Measurements from ENCODE around the gene DDX39A. TPM values are rescaled to one million over a fixed set of nuclear protein-coding genes. Genes with fewer than 3 reads are reported as not detected.

The DDX39A gene
- polyA plus RNA-seq, 1 donor from 2014 or later, result 76.4 TPM

GRCh38 chr19:14412996-14413692, 6.0 kb downstream of the DDX39A start:
- Histone ChIP-seq H3K36me3 (ENCODE audit: insufficient read depth, low read length) (no peaks in the 10 kb centered on the region), H3F3A (ENCODE audit: insufficient read depth, low read length, poor library complexity, severe bottlenecking) (no peaks in the 10 kb centered on the region), H3K9me3 (ENCODE audit: low read length) (no peaks in the 10 kb centered on the region), H3K27ac (ENCODE audit: low read length) (no peak overlapping the region), H3K9ac (ENCODE audit: low read length) (no peak overlapping the region), H4K20me1 (ENCODE audit: insufficient read depth) (no peaks in the 10 kb centered on the region), H3K9me2 (ENCODE audit: insufficient read depth, low read length) (no peaks in the 10 kb centered on the region), H2AFZ (ENCODE audit: low read depth, low read length) (no peak overlapping the region), H3K4me3 (ENCODE audit: low read length) (no peak overlapping the region), H3K4me2 (ENCODE audit: low read length) (no peak overlapping the region), H3K79me2 (replicated peaks; ENCODE audit: insufficient read depth, low read length) (peaks cover 43% of the 10 kb centered on the region), H3K27me3 (ENCODE audit: insufficient read depth, low read depth, low read length) (no peaks in the 10 kb centered on the region)
- TF ChIP-seq SMC3 (conservative IDR thresholded peaks at IDR 0.05; ENCODE audit: poor library complexity), result no peak
- no peak for TF ChIP-seq EZH2 (IDR thresholded peaks at IDR 0.05; ENCODE audit: borderline replicate concordance, insufficient read depth, low read length, poor library complexity, severe bottlenecking)
- no peak for TF ChIP-seq REST (IDR thresholded peaks at IDR 0.05; ENCODE audit: borderline replicate concordance)
- no peak for TF ChIP-seq RAD21 (conservative IDR thresholded peaks at IDR 0.05)
- TF ChIP-seq EP300 (conservative IDR thresholded peaks at IDR 0.05; ENCODE audit: poor library complexity, severe bottlenecking), result no peak
- no peak for TF ChIP-seq POLR2AphosphoS5 (IDR thresholded peaks at IDR 0.05)
- no peak for TF ChIP-seq TAF1 (IDR thresholded peaks at IDR 0.05; ENCODE audit: low read depth)
- no peak for TF ChIP-seq CTCF (IDR thresholded peaks at IDR 0.05; ENCODE audit: poor library complexity, severe bottlenecking)
- no peak for TF ChIP-seq MXI1 (conservative IDR thresholded peaks at IDR 0.05; ENCODE audit: poor library complexity, severe bottlenecking)

GRCh38 chr19:14412324-14412995, 6.7 kb downstream of the DDX39A start:
- Histone ChIP-seq H3K4me2 (ENCODE audit: low read length) (no peak overlapping the region), H3K4me3 (ENCODE audit: low read length) (no peak overlapping the region), H3K27me3 (ENCODE audit: insufficient read depth, low read depth, low read length) (no peaks in the 10 kb centered on the region), H3F3A (ENCODE audit: insufficient read depth, low read length, poor library complexity, severe bottlenecking) (no peaks in the 10 kb centered on the region), H3K9me3 (ENCODE audit: low read length) (no peaks in the 10 kb centered on the region), H3K9ac (ENCODE audit: low read length) (no peak overlapping the region), H3K79me2 (replicated peaks; ENCODE audit: insufficient read depth, low read length) (peaks cover 36% of the 10 kb centered on the region), H3K9me2 (ENCODE audit: insufficient read depth, low read length) (no peaks in the 10 kb centered on the region), H3K36me3 (ENCODE audit: insufficient read depth, low read length) (no peaks in the 10 kb centered on the region), H4K20me1 (ENCODE audit: insufficient read depth) (no peaks in the 10 kb centered on the region), H2AFZ (ENCODE audit: low read depth, low read length) (no peak overlapping the region), H3K27ac (ENCODE audit: low read length) (no peak overlapping the region)
- no peak for TF ChIP-seq TAF1 (IDR thresholded peaks at IDR 0.05; ENCODE audit: low read depth)
- TF ChIP-seq CTCF (IDR thresholded peaks at IDR 0.05; ENCODE audit: poor library complexity, severe bottlenecking), result no peak
- TF ChIP-seq EZH2 (IDR thresholded peaks at IDR 0.05; ENCODE audit: borderline replicate concordance, insufficient read depth, low read length, poor library complexity, severe bottlenecking), result no peak
- TF ChIP-seq POLR2AphosphoS5 (IDR thresholded peaks at IDR 0.05), result no peak
- TF ChIP-seq SMC3 (conservative IDR thresholded peaks at IDR 0.05; ENCODE audit: poor library complexity), result no peak
- TF ChIP-seq EP300 (conservative IDR thresholded peaks at IDR 0.05; ENCODE audit: poor library complexity, severe bottlenecking), result no peak
- TF ChIP-seq REST (IDR thresholded peaks at IDR 0.05; ENCODE audit: borderline replicate concordance), result no peak
- TF ChIP-seq RAD21 (conservative IDR thresholded peaks at IDR 0.05), result no peak
- TF ChIP-seq MXI1 (conservative IDR thresholded peaks at IDR 0.05; ENCODE audit: poor library complexity, severe bottlenecking), result no peak
